C4-2B (cell line): Measurements from ENCODE around the gene RNU5B-1.
A peak's percentile ranks its signal among the peaks of the same experiment; 100 is the strongest.

Source experiments
- H3K27ac ChIP-seq: fragments of 450-650 bp; 2 replicates; pipeline ENCODE4 v1.5.1; 2017
- ZFX ChIP-seq: fragments of 450-650 bp; IDR thresholded peaks from 2 replicates; pipeline ENCODE4 v1.6.1; 2017
- TF ChIP-seq, protein P1 (sequence below): fragments of 450-650 bp; conservative IDR thresholded peaks from 2 replicates; pipeline ENCODE4 v1.5.1; 2017; ENCODE audit warnings: mild to moderate bottlenecking

Gene RNU5B-1

DNA sequence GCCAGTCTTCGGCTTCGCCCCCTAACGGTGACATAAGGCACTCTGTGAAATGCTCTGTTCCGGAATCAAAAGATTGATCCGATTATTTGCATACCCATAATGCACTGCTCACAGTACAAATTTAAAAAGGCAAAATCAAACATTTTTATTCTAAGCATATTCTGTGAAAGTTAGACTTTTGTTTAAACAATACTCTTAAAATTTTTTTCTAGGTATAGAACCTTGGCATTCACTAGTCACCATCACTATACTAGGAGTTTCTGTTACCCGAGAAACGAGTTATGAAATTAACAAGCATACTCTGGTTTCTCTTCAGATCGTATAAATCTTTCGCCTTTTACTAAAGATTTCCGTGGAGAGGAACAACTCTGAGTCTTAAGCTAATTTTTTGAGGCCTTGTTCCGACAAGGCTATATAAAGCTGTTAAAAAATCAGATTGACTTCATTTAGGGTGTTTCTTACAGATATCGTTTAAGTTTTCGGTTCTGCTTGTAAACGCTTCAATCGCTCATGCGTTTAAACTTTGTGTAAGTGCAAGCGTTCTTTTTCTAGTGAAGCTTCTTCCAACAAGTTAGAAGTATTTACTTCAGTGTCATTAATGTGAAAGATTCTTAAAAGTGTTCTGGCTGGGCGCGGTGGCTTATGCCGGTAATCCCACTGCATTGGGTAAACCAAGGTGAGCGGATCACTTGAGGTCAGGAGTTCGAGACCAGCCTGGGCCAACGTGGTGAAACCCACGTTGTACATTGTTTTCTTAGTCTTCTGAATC is at the start of gene RNU5B-1:
TSS of gene RNU5B-1 (plus strand) at position 297 of the 769 bp plus-strand sequence.
- TF ChIP-seq ZFX, result no peak
- TF ChIP-seq, protein P1, sequence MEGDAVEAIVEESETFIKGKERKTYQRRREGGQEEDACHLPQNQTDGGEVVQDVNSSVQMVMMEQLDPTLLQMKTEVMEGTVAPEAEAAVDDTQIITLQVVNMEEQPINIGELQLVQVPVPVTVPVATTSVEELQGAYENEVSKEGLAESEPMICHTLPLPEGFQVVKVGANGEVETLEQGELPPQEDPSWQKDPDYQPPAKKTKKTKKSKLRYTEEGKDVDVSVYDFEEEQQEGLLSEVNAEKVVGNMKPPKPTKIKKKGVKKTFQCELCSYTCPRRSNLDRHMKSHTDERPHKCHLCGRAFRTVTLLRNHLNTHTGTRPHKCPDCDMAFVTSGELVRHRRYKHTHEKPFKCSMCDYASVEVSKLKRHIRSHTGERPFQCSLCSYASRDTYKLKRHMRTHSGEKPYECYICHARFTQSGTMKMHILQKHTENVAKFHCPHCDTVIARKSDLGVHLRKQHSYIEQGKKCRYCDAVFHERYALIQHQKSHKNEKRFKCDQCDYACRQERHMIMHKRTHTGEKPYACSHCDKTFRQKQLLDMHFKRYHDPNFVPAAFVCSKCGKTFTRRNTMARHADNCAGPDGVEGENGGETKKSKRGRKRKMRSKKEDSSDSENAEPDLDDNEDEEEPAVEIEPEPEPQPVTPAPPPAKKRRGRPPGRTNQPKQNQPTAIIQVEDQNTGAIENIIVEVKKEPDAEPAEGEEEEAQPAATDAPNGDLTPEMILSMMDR, result peak; percentile 98
- H3K27ac ChIP-seq, result peak within 1 kb of the TSS; percentile 89

DNA sequence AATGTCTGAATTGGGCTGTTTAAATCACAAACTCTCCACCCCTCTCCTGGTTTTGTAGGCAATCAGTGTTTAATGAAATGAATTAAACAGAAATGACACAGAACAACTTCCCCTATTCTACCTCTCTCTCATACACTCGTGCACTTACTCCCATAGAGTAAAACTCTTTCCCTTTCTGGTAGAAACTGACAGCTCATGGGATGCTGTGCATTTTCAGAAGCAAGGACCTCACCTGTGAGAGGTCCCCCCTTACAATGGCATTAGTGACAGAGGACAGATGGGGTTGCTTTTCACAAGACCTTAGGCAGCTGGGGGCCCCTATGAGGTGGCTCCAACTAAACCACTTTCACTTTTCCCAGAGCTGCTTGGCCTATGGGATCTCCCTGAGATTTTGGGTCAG is 49.7 kb upstream of the RNU5B-1 start:
- TF ChIP-seq ZFX, result no peak
- TF ChIP-seq, protein P1, result no peak
- H3K27ac ChIP-seq, result no peak overlapping the region

DNA sequence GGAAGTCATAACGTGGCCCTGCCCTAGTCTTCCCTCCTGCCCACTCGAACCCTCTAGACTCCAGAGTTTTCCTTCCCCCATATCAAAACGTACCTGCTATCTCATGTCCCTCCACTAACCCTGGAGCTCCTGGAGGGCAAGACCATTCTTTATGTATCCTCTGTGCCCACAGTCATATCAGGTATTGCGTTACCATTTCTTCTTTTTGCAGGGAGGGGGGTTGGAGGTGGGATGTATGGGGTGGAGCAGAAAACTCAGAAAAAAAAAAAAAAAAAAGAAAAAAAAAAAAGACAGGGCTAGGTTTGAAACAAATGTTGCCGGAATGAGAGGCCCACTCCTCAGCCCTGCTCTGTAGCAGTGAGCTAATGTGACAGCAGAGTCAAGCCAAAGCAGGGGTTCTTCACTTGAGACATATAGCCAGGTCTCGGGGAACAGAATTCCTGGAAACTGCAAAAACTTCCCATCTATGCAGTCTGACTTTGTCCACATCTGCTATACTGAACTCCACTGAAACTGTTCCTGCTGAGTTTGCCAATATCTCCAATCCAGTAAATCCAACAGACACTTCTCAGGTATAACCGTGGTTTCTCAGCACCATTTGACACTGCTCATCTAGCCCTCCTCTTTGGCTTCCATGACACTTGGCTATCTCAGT is 48.9 kb upstream of the RNU5B-1 start:
- TF ChIP-seq ZFX, result no peak
- TF ChIP-seq, protein P1, result no peak
- no peak overlapping the region for H3K27ac ChIP-seq

DNA sequence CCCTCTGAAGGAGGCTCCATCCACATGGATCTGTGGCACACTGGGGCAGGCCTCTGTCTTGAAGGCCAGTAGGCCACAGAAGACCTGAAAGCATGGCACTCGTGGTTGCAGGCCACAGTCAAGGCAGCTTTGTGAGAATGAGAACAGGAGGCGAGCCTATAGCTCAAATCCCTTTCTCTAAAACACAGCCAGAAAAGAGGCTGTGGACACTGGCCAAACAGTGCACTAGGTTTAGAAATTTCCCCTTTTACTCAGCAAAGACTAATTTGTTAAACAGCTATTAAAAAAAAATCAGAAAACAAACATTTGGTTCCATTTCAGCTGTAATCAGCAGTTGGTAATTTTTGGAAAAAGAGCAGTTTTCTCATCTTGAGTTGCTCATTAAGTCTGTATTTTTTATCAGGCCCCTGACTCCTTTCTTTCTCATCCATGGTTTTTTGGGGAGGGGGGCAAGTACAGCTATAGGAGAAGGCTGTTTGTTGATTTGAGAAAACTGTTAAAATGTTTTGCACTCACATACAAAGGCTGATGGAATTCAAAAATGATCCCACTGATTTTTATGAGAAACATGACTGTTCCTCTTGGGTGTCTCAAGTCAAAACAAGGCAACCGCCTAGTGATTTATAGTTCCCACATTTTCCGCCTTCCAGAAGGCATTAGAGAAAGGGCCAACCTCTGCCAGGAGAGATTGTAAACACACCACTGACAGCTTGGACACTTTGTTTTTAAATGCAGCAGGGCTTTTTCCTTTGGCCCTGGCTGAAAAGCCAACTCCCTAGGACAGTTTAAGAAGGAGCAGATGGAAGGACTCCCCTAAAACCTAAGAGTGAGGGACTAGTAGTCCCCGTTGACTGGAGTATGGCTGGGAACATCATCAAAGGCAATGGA is 45.9 kb upstream of the RNU5B-1 start:
- no peak for TF ChIP-seq ZFX
- TF ChIP-seq, protein P1, result no peak
- no peak overlapping the region for H3K27ac ChIP-seq

DNA sequence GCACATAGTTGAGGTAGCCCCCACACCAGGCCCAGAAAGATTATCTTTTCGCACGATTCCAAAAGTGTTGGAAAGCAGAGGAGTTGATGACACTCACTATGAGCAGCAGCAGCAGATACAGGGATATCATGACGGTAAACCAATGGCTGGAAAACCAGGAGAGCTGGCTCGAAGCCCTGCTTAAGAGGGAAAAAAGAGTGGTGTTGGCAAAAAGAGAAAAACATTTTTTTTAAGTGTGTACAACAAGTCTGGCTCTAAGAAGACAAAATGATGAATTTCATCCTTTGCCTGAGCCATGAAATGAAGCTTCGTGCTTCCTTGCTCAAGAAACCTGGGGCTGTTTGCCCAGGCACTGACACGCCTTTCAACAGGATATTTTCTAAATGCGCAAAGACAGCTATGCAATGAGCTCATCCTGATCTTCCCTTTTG is 45.1 kb upstream of the RNU5B-1 start:
- no peak for TF ChIP-seq ZFX
- TF ChIP-seq, protein P1, result no peak
- H3K27ac ChIP-seq, result no peak overlapping the region

DNA sequence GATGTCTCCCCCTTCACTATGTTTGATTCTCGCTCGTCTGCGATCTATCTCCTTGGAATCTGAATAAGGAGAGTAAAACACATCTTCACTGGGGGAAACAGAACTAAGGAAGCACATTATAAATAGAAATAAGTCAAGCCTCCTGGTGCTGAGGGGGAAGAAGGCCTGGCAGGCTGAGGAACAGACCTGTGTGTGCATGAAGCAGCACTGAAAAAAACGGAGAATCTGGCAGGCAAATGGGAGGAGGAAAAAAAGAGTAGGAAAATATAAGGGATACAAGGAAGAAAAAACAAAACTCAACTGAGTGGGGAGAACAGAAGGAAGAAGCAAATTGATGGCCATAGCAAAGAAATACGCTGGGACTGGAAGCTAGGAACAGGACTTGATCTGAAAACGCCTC is 43.5 kb upstream of the RNU5B-1 start:
- TF ChIP-seq, protein P1, result no peak
- no peak for TF ChIP-seq ZFX
- no peak overlapping the region for H3K27ac ChIP-seq
